NB4 (cell line): ENCODE measurements around the gene SH3PXD2B.

Source experiments
- CTCF ChIP-seq: IDR thresholded peaks from one replicate; pipeline ENCODE4 v1.5.1; 2012; ENCODE audit warnings: low read depth, low read length
- MAX ChIP-seq: IDR thresholded peaks from 2 replicates; pipeline ENCODE4 v1.6.1; 2011; ENCODE audit warnings: low read depth, low read length
- POLR2A ChIP-seq: IDR thresholded peaks from 2 replicates; pipeline ENCODE4 v1.6.1; 2011; ENCODE audit warnings: mild to moderate bottlenecking; ENCODE audit not compliant: insufficient read length; ENCODE audit errors: extremely low read depth

GRCh38 chr5:172477466-172477865 is 23.1 kb upstream of the SH3PXD2B start:
- TF ChIP-seq CTCF (no peak), MAX (no peak), POLR2A (no peak)
